ENCODE measurements around the gene USP30.

USP30 gene

DNA sequence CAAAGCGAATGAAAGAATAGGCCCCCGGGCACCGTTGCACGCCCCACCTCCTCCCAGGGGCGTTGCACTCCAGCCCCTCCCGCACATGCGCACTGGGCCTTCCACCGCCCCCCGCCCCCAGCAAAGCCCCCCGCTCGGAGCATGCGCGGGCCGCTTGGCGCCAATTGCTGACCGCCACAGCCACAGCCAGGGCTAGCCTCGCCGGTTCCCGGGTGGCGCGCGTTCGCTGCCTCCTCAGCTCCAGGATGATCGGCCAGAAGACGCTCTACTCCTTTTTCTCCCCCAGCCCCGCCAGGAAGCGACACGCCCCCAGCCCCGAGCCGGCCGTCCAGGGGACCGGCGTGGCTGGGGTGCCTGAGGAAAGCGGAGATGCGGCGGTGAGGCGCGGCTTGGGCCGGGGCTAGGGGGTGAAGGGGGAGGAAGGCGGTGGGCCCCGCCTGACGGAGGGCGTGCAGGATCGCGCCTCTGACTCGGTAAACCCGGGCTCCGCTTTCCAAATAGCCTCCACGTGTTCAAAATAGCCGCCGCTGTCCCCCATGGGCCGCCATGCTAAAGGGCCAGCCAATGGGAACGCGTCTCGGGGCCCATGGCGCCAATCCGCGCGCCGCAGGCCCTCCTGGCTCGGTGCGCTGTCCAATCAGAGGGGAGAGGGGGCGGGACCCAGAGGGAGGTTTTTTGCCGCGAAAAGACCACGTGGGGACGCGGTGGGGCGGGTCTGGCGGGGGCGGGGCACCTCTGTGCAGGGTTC lies 45.2 kb downstream of the USP30 start, which contains the start of gene UNG:
UNG (plus strand) TSS at position 163 of the 748 bp plus-strand sequence; CDS start at position 246, 83 bp downstream.
- peak; percentile 87 to 88 for DNase-seq (ENCODE audit: low read depth in 2 of 2)

DNA sequence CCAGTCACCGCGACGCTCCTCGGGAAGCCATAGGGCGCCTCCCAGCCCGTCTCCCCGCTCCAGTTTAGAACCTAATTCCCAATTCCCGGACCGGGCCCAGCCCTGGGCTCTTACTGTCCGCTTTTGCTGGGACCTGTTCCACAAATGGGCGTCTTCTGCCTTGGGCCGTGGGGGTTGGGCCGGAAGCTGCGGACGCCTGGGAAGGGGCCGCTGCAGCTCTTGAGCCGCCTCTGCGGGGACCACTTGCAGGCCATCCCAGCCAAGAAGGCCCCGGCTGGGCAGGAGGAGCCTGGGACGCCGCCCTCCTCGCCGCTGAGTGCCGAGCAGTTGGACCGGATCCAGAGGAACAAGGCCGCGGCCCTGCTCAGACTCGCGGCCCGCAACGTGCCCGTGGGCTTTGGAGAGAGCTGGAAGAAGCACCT lies 45.8 kb downstream of the USP30 start:
- no peak for DNase-seq (ENCODE audit: low read depth in 2 of 2)

- DNase-seq (ENCODE audit: low read depth in 2 of 2): no peak
These were observed 46.3 kb downstream of the USP30 start for GRCh38 chr12:109098651-109099050.

DNA sequence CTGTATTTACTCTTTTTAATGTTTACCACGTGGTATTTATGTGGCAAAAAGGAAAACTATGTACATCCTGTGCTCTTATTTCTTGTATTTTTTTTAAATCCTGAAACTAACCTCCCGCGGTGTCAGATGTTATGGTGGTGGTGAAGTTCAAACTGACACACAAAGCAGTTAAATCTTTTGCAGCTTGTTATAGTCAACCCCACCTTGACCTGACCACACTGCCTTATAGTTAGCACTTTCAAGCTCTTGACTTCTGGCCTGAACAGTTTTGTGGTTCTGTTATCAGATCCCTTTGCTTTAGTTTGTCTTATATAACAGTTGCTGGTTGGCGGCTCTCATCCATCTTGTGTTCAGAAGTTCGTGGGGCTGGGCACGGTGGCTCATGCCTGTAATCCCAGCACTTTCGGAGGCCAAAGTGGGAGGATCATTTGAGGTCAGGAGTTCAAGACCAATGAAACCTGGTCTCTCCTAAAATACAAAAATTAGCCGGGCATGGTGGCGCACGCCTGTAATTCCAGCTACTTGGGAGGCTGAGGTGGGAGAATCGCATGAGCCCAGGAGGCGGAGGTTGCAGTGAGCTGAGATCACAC lies 47.1 kb downstream of the USP30 start:
- DNase-seq (ENCODE audit: low read depth in 2 of 2): no peak

- no peak for DNase-seq (ENCODE audit: low read depth in 2 of 2)
These were observed 48.4 kb downstream of the USP30 start for GRCh38 chr12:109100741-109101140.

GRCh38 chr12:109102491-109102890 lies 50.1 kb downstream of the USP30 start:
- no peak for DNase-seq (ENCODE audit: low read depth in 2 of 2)

DNA sequence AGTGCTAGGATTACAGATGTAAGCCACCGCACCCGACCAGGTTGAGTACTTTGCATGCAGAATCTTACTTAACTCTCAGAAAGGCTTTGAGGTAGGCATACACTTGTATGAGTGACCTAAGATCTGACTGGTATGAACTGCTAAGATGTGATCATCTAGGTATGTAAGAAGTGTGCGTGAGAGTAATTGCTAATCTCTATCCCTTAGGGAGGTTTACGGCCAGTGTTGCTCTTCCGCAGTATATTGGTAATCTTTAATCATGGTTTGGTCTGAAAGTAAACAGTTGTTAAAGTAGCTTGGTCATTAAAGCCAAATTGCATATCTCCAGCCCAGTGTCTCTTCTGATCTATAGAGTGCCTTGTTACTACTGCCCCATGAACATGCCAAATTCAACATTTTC lies 52.8 kb downstream of the USP30 start:
- DNase-seq (ENCODE audit: low read depth in 2 of 2): no peak

DNA sequence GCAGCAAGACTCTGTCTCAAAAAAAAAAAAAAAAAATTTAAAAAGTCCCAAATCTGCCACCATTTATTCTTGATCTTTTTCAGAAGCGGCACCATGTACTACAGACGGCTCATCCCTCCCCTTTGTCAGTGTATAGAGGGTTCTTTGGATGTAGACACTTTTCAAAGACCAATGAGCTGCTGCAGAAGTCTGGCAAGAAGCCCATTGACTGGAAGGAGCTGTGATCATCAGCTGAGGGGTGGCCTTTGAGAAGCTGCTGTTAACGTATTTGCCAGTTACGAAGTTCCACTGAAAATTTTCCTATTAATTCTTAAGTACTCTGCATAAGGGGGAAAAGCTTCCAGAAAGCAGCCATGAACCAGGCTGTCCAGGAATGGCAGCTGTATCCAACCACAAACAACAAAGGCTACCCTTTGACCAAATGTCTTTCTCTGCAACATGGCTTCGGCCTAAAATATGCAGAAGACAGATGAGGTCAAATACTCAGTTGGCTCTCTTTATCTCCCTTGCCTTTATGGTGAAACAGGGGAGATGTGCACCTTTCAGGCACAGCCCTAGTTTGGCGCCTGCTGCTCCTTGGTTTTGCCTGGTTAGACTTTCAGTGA lies 57.5 kb downstream of the USP30 start:
- no peak for DNase-seq (ENCODE audit: low read depth in 2 of 2)

GRCh38 chr12:109110988-109111495 lies 58.7 kb downstream of the USP30 start:
- peak; percentile 38 to 45 for DNase-seq (ENCODE audit: low read depth in 2 of 2)

DNA sequence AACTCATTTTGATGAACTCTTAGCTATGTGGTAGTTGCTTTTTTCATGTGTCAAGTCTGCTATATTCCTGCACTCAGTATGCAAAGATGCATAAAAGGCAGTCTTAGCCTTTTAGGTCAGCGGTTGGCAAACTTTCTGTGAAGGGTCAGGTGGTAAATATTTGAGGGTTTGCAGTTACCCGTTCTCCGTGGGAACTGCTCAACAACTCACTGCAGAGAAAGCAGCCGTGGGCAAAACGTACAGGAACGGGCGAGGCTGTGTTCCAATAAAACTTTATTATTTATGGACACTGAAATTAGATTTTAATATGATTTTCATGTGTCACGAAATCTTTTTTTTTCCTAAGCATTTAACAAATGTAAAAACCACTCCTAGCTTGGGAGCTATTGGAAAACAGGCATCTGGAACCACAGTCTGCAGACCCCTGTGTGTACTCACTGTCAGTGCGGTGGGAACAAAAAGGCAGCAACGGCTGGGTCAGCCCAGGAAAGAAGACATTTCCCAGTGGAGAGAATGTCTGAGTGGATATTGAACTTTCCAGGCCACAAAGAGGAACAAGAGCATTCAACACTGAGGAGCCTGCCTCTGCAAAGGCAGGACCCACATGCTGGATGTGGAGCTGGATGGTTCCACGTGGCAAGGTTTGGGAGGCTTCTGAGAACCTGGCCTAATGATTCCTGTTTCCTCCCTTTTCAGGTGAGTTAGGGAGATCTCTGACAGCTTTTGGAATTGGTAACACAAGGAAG lies 60.5 kb downstream of the USP30 start:
- DNase-seq (ENCODE audit: low read depth in 2 of 2): no peak

DNA sequence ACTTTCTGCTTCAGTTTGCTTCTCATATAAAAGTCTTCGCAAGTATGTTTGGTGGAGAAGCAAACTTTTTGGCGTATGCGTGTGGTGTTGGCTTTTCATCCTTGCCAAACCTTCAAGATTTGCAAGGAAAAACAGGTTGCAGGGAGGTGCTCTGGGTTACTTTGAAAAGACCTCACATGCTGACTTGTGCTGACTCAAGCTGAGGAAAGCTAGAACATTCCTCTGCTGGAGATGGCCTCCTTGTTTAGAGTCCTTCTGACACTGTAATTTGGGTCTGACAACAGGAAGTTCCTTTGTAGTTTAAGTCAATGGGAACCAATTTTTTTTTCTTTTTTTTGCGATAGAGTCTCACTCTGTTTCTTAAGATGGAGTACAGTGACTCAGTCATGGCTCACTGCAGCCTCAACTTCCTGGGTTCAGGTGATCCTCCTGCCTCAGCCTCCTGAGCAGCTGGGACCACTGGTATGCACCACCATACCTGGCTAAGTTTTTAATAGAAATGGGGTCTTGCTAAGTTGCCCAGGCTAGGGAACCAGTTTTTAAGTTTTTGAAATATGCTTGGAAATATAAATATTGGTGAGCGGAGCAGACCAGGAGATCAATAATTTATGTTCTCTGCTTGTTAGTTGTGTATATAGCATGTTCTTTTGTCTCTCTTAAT lies 61.4 kb downstream of the USP30 start:
- DNase-seq (ENCODE audit: low read depth in 2 of 2): no peak

- no peak for DNase-seq (ENCODE audit: low read depth in 2 of 2)
These were observed 62.3 kb downstream of the USP30 start for GRCh38 chr12:109114644-109115043.

- DNase-seq (ENCODE audit: low read depth in 2 of 2): no peak
These were observed 63.0 kb downstream of the USP30 start for GRCh38 chr12:109115404-109115757.

- no peak for DNase-seq (ENCODE audit: low read depth in 2 of 2)
These were observed 63.6 kb downstream of the USP30 start, which contains the start of gene ACACB for GRCh38 chr12:109115758-109116610. Gene ACACB, plus strand, starts transcription at chr12:109116587. Its CDS starts 22,819 bp downstream, at chr12:109139406.

GRCh38 chr12:109116611-109116949 lies 64.2 kb downstream of the USP30 start:
- no peak for DNase-seq (ENCODE audit: low read depth in 2 of 2)

GRCh38 chr12:109120095-109120494 lies 67.7 kb downstream of the USP30 start:
- no peak for DNase-seq (ENCODE audit: low read depth in 2 of 2)

DNA sequence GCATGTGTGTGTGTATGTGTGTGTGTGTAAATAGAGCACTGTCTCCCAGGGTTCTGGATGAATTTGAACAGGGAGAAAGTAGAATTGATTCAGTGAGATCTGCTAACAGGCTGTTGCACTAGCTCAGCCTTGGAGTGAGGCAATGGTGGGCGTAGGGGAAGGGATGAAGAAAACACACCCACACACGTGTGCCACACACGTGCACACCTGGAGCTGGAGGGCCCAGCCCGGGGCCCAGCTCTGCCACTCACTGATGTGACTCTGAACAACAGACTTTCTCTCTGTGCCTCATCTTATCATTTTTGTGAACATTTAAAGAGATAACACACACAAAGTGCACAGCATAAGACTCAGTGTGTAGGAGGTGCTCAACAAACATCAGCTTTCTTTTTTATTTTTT lies 68.2 kb downstream of the USP30 start:
- no peak for DNase-seq (ENCODE audit: low read depth in 2 of 2)

- no peak for DNase-seq (ENCODE audit: low read depth in 2 of 2)
These were observed 69.0 kb downstream of the USP30 start for GRCh38 chr12:109121346-109121880.

DNA sequence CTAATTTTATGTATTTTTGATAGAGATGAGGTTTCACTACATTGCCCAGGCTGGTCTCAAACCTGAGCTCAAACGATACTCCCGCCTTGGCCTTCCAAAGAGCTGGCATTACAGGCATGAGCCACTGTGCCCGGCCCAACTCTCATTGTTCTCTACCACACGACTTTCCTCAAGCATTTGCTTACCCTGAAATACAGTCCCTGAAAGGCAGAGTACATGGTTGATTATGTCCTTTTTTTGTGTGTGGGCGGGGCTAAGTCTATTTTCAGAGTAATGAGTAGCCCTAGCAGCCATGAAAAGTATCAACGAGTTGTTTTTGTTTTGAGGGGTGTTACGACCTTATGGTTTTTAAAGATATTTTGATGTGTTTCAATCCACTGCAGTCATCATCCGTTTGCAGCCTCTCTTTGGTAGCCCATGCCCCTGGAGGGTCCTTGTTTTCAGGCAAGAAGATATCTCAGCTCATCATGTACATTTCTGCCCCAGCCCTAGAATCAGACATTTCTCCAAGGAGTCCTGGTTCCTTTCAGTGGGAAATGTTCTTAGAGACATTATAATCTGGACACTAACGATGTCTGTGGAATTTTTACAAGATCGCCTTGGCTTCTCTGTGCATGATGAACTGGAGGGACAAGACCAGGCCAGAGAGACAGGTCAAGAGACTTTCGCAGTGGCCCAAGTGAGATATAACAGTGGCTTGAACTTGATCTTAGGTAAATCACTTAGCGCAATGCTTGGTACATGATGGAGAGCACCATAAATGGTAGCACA lies 72.7 kb downstream of the USP30 start:
- no peak for DNase-seq (ENCODE audit: low read depth in 2 of 2)

GRCh38 chr12:109125791-109126190 lies 73.4 kb downstream of the USP30 start:
- DNase-seq (ENCODE audit: low read depth in 2 of 2): no peak
